ENCODE results near the gene MCM8. TPM values are rescaled to one million over a fixed set of nuclear protein-coding genes. Genes with fewer than 3 reads are reported as not detected.

The MCM8 gene
- total and polyA plus RNA-seq, 9 of the 15 experiments (the other 6 are each of a cell fraction or from before 2014, with no cell fraction given): 4.5 to 43.8 (median 25.4) TPM

DNA sequence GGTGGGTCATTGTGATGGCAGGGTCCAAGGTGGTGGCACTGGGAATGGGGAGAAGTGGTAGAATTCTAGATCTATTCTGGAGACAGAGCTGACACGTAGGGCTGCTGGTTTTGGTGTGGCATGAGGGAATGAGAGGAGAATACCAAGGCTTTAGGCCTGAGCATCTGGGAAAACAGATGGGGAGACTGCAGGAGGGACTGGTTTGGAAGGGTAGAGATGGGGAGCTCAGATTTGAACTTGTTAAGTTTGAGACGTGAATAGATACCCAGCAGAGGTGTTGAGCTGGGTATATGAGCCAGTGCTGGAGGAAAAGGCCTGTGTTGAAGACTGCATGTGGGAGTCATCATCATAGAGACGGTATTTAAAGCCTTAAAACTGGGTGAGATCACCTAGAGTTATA, 17.7 kb upstream of the MCM8 start:
- ATAC-seq (no peak), FAIRE-seq (no peak), DNase-seq (ENCODE audit: extremely low read depth in 1 of 4, low spot score in 3 of 4) (no peak)
- WGBS (ENCODE audit: insufficient coverage, low coverage, missing lambda C conversion rate): 0% methylated on average over 3 of the region's 3 CpGs
- Histone ChIP-seq H3K9me1 (ENCODE audit: control insufficient read depth, insufficient read depth, low read length) (no peaks in the 10 kb centered on the region), H3K9me3 (replicated peaks; ENCODE audit: control insufficient read depth, insufficient read depth, low read depth, low read length) (no peaks in the 10 kb centered on the region), H3K36me3 (ENCODE audit: control insufficient read depth, insufficient read depth, low read length) (no peaks in the 10 kb centered on the region; the same call in 2 of the 3 replicates), H2AFZ (ENCODE audit: low read depth, low read length) (no peak overlapping the region), H3K79me2 (ENCODE audit: control insufficient read depth, insufficient read depth, low read length) (no peaks in the 10 kb centered on the region), H3K27ac (ENCODE audit: extremely low read depth, low read depth, low read length) (no peak overlapping the region), H3K27me3 (ENCODE audit: control insufficient read depth in 2 of 2, insufficient read depth in 2 of 2, low read length in 2 of 2) (peaks cover 0 to 8% of the 10 kb centered on the region in 2 experiments; a peak in 2 of 5 replicates), H3K4me3 (no peak overlapping the region), H3K9ac (ENCODE audit: insufficient read depth in 1 of 2, low read depth in 2 of 2, low read length in 2 of 2) (no peak overlapping the region), H3K4me2 (ENCODE audit: insufficient read depth, low read length) (no peak overlapping the region), H3K4me1 (replicated peaks in 1 of 2; ENCODE audit: control insufficient read depth in 2 of 2, insufficient read depth in 2 of 2, low read length in 2 of 2) (no peaks in the 10 kb centered on the region), H4K20me1 (replicated peaks; ENCODE audit: control insufficient read depth, insufficient read depth, low read length) (no peaks in the 10 kb centered on the region)
- BruUV-seq (replicated peaks): no TSS peak
- in situ Hi-C loops (cut with MboI): loop anchor here (5.0 kb wide), 1 partner anchor 405 kb away; no protein-coding TSS in a partner anchor
- ChIA-PET CTCF (ENCODE audit: low intra/inter-chr PET ratio) (no interaction called here), POLR2A (interaction anchor here (1.2 kb wide), 1 partner anchor 42 kb away, joined by 3 read pairs; no protein-coding TSS in a partner anchor)
- TF ChIP-seq HEY1 (CRISPR knock-in tag; IDR thresholded peaks at IDR 0.05; ENCODE audit: borderline replicate concordance) (no peak), ZNF79 (CRISPR knock-in tag; IDR thresholded peaks at IDR 0.05; ENCODE audit: low read depth) (no peak), SRSF1 (IDR thresholded peaks at IDR 0.05; ENCODE audit: low read depth, low read length) (no peak), NKRF (IDR thresholded peaks at IDR 0.05; ENCODE audit: borderline replicate concordance) (no peak), DIDO1 (tag; IDR thresholded peaks at IDR 0.05; ENCODE audit: low read depth) (no peak), TBP (optimal IDR thresholded peaks at IDR 0.05; ENCODE audit: low read depth, low read length) (no peak), VEZF1 (CRISPR knock-in tag; IDR thresholded peaks at IDR 0.05) (no peak), SP2 (IDR thresholded peaks at IDR 0.05; ENCODE audit: extremely low read depth, low read depth, low read length, poor library complexity, severe bottlenecking) (no peak), KAT7 (CRISPR knock-in tag; IDR thresholded peaks at IDR 0.05; ENCODE audit: borderline replicate concordance) (no peak), ZSCAN29 (IDR thresholded peaks at IDR 0.05) (no peak), POLR3G (IDR thresholded peaks at IDR 0.05; ENCODE audit: extremely low read depth, insufficient read length, insufficient replicate concordance) (no peak)
- TF ChIP-seq, protein P1, sequence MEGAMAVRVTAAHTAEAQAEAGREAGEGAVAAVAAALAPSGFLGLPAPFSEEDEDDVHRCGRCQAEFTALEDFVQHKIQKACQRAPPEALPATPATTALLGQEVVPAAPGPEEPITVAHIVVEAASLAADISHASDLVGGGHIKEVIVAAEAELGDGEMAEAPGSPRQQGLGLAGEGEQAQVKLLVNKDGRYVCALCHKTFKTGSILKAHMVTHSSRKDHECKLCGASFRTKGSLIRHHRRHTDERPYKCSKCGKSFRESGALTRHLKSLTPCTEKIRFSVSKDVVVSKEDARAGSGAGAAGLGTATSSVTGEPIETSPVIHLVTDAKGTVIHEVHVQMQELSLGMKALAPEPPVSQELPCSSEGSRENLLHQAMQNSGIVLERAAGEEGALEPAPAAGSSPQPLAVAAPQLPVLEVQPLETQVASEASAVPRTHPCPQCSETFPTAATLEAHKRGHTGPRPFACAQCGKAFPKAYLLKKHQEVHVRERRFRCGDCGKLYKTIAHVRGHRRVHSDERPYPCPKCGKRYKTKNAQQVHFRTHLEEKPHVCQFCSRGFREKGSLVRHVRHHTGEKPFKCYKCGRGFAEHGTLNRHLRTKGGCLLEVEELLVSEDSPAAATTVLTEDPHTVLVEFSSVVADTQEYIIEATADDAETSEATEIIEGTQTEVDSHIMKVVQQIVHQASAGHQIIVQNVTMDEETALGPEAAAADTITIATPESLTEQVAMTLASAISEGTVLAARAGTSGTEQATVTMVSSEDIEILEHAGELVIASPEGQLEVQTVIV (CRISPR knock-in tag; IDR thresholded peaks at IDR 0.05; ENCODE audit: borderline replicate concordance): no peak
- intact Hi-C loops (cut with micrococcal nuclease): no loop called here
